Esophagus squamous epithelium (tissue), 4 donors: ENCODE results near the gene EME1.

Experiments
- POLR2A ChIP-seq, 4 donors: fragments of 450-650 bp; IDR thresholded peaks; one replicate each; pipeline ENCODE4 v1.6.1; 2017; ENCODE audit warnings: antibody characterized with exemption in 4 of 4, mild to moderate bottlenecking in 4 of 4, moderate library complexity in 3 of 4
- TF ChIP-seq, protein P1 (sequence below), 6 experiments: fragments of 450-650 bp in 4 of 6; fragments of 200-600 bp in 2 of 6; sonication (generic) in 2 of 6; IDR thresholded peaks; one replicate each; pipeline ENCODE4 v1.5.1; 2016 to 2019; ENCODE audit warnings: antibody characterized with exemption in 6 of 6, mild to moderate bottlenecking in 4 of 6, moderate library complexity in 4 of 6

DNA sequence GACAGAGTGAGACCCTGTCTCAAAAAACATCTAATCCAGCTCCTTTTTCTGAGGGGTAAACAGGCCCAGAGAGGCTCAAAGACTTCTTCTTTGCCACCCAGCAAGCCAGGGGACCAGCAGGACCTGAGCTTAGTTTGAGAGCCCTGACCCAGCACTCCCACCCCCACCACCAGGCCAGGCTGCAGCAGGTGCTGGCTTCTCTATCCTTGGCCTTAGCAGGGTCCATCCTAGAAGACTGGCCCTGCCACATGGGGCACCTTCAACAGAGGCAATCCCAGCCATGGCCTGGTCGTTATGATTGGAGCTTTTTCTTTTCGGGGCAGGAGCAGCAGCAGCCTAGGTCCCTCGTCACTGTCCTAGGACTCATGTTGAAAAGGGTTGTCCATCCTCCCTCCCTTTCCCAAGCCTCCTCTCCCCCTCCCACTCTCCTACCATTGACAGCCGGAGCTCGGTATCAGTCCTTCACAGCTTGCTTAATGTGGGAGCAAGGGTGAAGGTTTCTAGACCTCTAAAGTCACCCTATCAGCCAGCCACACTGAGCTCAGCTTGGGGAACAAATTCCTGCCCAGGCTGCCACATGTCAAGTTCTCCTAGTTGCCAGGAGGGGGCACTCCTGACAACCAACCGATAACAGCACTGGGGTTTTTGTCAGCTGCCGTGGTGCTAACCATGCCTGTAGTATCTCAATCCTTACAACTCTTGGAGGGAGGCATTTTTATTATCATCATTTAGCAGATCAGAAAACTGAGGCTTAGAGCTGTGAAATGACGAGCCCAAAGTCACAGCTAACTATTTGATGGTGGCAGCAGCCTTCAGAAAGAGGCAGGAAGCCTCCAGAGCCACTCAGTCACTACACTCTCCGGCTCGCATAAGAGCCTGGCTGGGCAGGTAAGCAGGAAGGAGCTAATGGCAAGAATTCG lies 11.2 kb upstream of the EME1 start:
- TF ChIP-seq, protein P1, sequence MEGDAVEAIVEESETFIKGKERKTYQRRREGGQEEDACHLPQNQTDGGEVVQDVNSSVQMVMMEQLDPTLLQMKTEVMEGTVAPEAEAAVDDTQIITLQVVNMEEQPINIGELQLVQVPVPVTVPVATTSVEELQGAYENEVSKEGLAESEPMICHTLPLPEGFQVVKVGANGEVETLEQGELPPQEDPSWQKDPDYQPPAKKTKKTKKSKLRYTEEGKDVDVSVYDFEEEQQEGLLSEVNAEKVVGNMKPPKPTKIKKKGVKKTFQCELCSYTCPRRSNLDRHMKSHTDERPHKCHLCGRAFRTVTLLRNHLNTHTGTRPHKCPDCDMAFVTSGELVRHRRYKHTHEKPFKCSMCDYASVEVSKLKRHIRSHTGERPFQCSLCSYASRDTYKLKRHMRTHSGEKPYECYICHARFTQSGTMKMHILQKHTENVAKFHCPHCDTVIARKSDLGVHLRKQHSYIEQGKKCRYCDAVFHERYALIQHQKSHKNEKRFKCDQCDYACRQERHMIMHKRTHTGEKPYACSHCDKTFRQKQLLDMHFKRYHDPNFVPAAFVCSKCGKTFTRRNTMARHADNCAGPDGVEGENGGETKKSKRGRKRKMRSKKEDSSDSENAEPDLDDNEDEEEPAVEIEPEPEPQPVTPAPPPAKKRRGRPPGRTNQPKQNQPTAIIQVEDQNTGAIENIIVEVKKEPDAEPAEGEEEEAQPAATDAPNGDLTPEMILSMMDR (IDR thresholded peaks at IDR 0.05): peak; percentile 45 to 81 (median 66)
- TF ChIP-seq POLR2A (IDR thresholded peaks at IDR 0.05): no peak
